Smooth muscle cell (in vitro differentiated cells): ENCODE data around the gene TMCC1. TPM values are rescaled to one million over a fixed set of nuclear protein-coding genes. Genes with fewer than 3 reads are reported as not detected.
A peak's percentile ranks its signal among the peaks of the same experiment; 100 is the strongest.

Source experiments
- DNase-seq: peaks from one replicate; lab custom pipeline; 2025; ENCODE audit not compliant: unreplicated experiment; lab: John Stamatoyannopoulos, UW
- H2AFZ ChIP-seq: fragments of 200-600 bp; sonication (generic); 2 replicates; pipeline ENCODE4 v1.6.0; 2016; ENCODE audit warnings: antibody characterized with exemption, low read depth, mild to moderate bottlenecking
- H3F3A ChIP-seq: fragments of 200-600 bp; sonication (generic); 2 replicates; pipeline ENCODE4 v1.6.0; 2017; ENCODE audit warnings: antibody characterized with exemption, low read depth
- H3K27ac ChIP-seq: fragments of 200-600 bp; sonication (generic); 2 replicates; pipeline ENCODE4 v1.5.1; 2016; ENCODE audit warnings: low read depth, mild to moderate bottlenecking
- H3K27me3 ChIP-seq: fragments of 200-600 bp; sonication (generic); 2 replicates; pipeline ENCODE4 v1.6.1; 2016; ENCODE audit warnings: low read depth, mild to moderate bottlenecking
- H3K36me3 ChIP-seq: fragments of 200-600 bp; sonication (generic); 2 replicates; pipeline ENCODE4 v1.5.1; 2016; ENCODE audit warnings: low read depth
- H3K4me1 ChIP-seq: fragments of 200-600 bp; sonication (generic); 2 replicates; pipeline ENCODE4 v1.5.1; 2016; ENCODE audit warnings: low read depth
- H3K4me2 ChIP-seq: fragments of 200-600 bp; sonication (generic); 2 replicates; pipeline ENCODE4 v1.6.0; 2016; ENCODE audit warnings: mild to moderate bottlenecking
- H3K4me3 ChIP-seq: fragments of 200-600 bp; sonication (generic); 2 replicates; pipeline ENCODE4 v1.5.1; 2016; ENCODE audit warnings: mild to moderate bottlenecking
- H3K79me2 ChIP-seq: fragments of 200-600 bp; sonication (generic); 2 replicates; pipeline ENCODE4 v1.6.0; 2016; ENCODE audit warnings: low read depth, mild to moderate bottlenecking
- H3K9ac ChIP-seq: fragments of 200-600 bp; sonication (generic); 2 replicates; pipeline ENCODE4 v1.6.0; 2016; ENCODE audit warnings: low read depth
- H3K9me3 ChIP-seq: fragments of 200-600 bp; sonication (generic); replicated peaks from 2 replicates; pipeline ENCODE4 v1.5.1; 2016; ENCODE audit warnings: low read depth
- H4K20me1 ChIP-seq: fragments of 200-600 bp; sonication (generic); 2 replicates; pipeline ENCODE4 v1.6.0; 2016; ENCODE audit warnings: low read depth
- WGBS: methylation state at CpG from one replicate; pipeline ENCODE4 v1.1.7; 2016; ENCODE audit warnings: low lambda C conversion rate; 5-methylcytosine and 5-hydroxymethylcytosine counted together
- polyA plus RNA-seq: library from polyadenylated mRNA; unstranded; fragments of >200 nt; fragmentation: Nextera tagmentation; extraction: Ambion mirVana; gene quantifications from 2 replicates; pipeline ENCODE4 v1.2.1, GENCODE V29; 2016
- total RNA-seq: library from RNA; depleted of rRNA; stranded (reverse); fragments of >200 nt; gene quantifications from 2 replicates; pipeline ENCODE4 v1.2.3, GENCODE V29; 2014
- TF ChIP-seq, protein P1 (sequence below): fragments of 200-600 bp; sonication (generic); IDR thresholded peaks from 2 replicates; pipeline ENCODE4 v1.5.1; 2017; ENCODE audit warnings: borderline replicate concordance, mild to moderate bottlenecking, antibody characterized with exemption; ENCODE audit not compliant: insufficient read depth, poor library complexity, severe bottlenecking

Gene TMCC1
- total and polyA plus RNA-seq, 2 experiments from 2014 or later = 5.3 to 17.8 TPM

DNA sequence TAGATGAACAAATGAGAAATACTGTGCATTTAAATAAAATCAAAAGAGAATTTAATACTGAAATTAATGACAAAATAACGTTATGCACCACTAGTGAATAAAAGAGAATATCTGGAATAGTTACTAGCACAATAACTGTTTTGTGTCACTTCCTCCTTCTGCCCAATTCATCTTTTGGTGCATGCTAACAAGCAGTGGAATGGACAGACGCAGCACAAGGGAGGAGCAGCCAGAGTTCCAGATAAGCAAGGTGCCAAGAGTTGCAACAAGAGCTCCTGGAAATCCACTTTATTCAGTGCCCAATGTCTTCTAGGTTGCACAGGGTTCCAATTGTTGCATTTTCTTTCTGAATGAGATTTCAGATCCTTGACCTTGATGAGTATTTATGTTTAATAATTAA lies 220.5 kb downstream of the TMCC1 start:
- H3K4me2 ChIP-seq = no peak overlapping the region
- H3K9ac ChIP-seq = no peak overlapping the region
- no peaks in the 10 kb centered on the region for H3K9me3 ChIP-seq
- H4K20me1 ChIP-seq = peaks cover 47% of the 10 kb centered on the region
- no peaks in the 10 kb centered on the region for H3K36me3 ChIP-seq
- H3K79me2 ChIP-seq = peaks cover 30% of the 10 kb centered on the region
- DNase-seq = no peak
- H3F3A ChIP-seq = no peaks in the 10 kb centered on the region
- no peaks in the 10 kb centered on the region for H3K27me3 ChIP-seq
- WGBS = 87% methylated on average over 2 of the region's 2 CpGs
- TF ChIP-seq, protein P1, sequence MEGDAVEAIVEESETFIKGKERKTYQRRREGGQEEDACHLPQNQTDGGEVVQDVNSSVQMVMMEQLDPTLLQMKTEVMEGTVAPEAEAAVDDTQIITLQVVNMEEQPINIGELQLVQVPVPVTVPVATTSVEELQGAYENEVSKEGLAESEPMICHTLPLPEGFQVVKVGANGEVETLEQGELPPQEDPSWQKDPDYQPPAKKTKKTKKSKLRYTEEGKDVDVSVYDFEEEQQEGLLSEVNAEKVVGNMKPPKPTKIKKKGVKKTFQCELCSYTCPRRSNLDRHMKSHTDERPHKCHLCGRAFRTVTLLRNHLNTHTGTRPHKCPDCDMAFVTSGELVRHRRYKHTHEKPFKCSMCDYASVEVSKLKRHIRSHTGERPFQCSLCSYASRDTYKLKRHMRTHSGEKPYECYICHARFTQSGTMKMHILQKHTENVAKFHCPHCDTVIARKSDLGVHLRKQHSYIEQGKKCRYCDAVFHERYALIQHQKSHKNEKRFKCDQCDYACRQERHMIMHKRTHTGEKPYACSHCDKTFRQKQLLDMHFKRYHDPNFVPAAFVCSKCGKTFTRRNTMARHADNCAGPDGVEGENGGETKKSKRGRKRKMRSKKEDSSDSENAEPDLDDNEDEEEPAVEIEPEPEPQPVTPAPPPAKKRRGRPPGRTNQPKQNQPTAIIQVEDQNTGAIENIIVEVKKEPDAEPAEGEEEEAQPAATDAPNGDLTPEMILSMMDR = no peak
- peaks cover 5% of the 10 kb centered on the region for H3K4me1 ChIP-seq
- H3K27ac ChIP-seq = no peak overlapping the region
- H3K4me3 ChIP-seq = no peak overlapping the region
- H2AFZ ChIP-seq = no peak overlapping the region

DNA sequence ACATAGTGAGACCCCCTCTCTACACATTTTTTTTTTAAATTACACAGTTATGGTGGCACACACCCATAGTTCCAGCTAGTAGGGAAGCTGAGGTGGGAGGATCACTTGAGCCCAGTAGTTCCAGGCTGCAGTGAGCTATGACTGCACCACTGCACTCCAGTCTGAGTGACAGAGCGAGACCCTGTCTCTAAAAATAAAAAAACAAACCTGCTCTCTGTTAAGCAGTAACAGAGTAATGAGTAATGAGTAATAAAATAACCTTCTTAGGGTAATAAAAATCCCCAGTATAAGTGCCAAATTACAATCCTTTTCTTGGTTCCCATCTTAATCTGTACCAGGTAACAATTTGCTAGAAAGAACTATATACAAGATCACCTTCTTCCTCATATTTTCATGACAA lies 221.1 kb downstream of the TMCC1 start:
- Histone ChIP-seq H3K4me1 (peaks cover 5% of the 10 kb centered on the region), H3K27ac (no peak overlapping the region), H3K27me3 (no peaks in the 10 kb centered on the region), H4K20me1 (peaks cover 41% of the 10 kb centered on the region), H3K4me3 (no peak overlapping the region), H3K9me3 (no peaks in the 10 kb centered on the region), H3F3A (no peaks in the 10 kb centered on the region), H3K36me3 (no peaks in the 10 kb centered on the region), H3K79me2 (peaks cover 25% of the 10 kb centered on the region), H3K4me2 (no peak overlapping the region), H3K9ac (no peak overlapping the region), H2AFZ (no peak overlapping the region)
- WGBS = 100% methylated on average over 1 of the region's 1 CpG
- no peak for DNase-seq
- TF ChIP-seq, protein P1 = no peak

DNA sequence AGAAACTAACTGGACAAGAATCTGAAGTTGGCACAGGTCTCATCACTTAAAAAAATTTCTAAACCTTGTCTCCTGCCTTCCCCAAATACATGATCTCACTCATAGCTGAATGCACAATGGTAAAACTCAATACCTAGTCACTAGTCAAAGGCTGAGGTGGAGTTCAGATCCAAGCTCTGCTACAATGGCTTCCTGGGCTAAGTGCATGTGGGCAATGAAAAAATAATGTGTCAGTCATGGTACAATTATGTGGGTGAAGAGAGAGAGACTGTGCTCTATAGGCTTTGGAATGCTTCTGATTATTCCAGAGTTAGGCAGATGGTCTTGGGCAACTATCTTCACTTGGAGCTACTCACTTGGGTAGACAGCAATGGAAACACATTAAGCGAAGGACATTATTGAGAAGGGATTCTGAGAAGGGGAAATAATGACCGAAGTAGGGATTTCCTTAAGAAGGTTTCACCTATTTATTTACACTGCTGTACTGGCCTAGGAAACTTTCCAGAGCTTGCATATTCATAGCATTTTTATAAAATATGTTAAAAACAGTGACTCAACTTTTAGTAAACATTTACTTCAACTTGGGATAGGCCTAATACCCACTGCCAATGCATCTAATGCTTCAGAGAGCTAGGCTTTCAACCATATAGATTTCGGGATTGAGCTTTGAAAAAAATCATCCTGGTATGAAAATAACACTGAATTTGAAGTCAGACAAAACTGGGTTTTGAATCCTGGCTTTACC lies 228.3 kb downstream of the TMCC1 start:
- H3K4me3 ChIP-seq = no peak overlapping the region
- no peaks in the 10 kb centered on the region for H3K27me3 ChIP-seq
- no peak overlapping the region for H2AFZ ChIP-seq
- peaks cover 22% of the 10 kb centered on the region for H4K20me1 ChIP-seq
- WGBS = 94% methylated on average over 3 of the region's 3 CpGs
- no peaks in the 10 kb centered on the region for H3K36me3 ChIP-seq
- H3F3A ChIP-seq = no peaks in the 10 kb centered on the region
- peak overlapping the region; percentile 49 for H3K9ac ChIP-seq
- H3K79me2 ChIP-seq = peaks cover 31% of the 10 kb centered on the region
- peak overlapping the region; percentile 93 for H3K27ac ChIP-seq
- no peak for DNase-seq
- peaks cover 36% of the 10 kb centered on the region for H3K4me1 ChIP-seq
- TF ChIP-seq, protein P1 = no peak
- H3K4me2 ChIP-seq = peak overlapping the region; percentile 16
- no peaks in the 10 kb centered on the region for H3K9me3 ChIP-seq
